ENCODE measurements around the gene OSBPL10. TPM values are rescaled to one million over a fixed set of nuclear protein-coding genes. Genes with fewer than 3 reads are reported as not detected.
"Not testable (repeated sequence)": the region's sequence is repeated elsewhere in the genome, so short reads cannot be mapped to it uniquely, and the experiment has no call there.

The OSBPL10 gene
- polyA plus RNA-seq, 3 donors: 1.0 to 4.3 (median 3.8) TPM

- WGBS, 3 donors: 68 to 79% (median 69%) methylated on average over 4 of the region's 4 CpGs
- no peak overlapping the region for H3K27ac ChIP-seq (ENCODE audit: low read depth, low read length)
These were observed 100.5 kb downstream of the OSBPL10 start for GRCh38 chr3:31880482-31881078.

- no peak overlapping the region for H3K27ac ChIP-seq (ENCODE audit: low read depth, low read length)
- WGBS, 3 donors: 76 to 89% (median 82%) methylated on average over 4 of the region's 4 CpGs
These were observed 101.0 kb downstream of the OSBPL10 start for GRCh38 chr3:31880020-31880419.

GRCh38 chr3:31879365-31879764 is 101.7 kb downstream of the OSBPL10 start:
- no peak overlapping the region for H3K27ac ChIP-seq (ENCODE audit: low read depth, low read length)
- WGBS, 3 donors: 96 to 97% (median 97%) methylated on average over 6 of the region's 6 CpGs

- no peak overlapping the region for H3K27ac ChIP-seq (ENCODE audit: low read depth, low read length)
- WGBS, 3 donors: 62 to 81% (median 63%) methylated on average over 7 of the region's 7 CpGs
These were observed 102.7 kb downstream of the OSBPL10 start for GRCh38 chr3:31878231-31878838.

DNA sequence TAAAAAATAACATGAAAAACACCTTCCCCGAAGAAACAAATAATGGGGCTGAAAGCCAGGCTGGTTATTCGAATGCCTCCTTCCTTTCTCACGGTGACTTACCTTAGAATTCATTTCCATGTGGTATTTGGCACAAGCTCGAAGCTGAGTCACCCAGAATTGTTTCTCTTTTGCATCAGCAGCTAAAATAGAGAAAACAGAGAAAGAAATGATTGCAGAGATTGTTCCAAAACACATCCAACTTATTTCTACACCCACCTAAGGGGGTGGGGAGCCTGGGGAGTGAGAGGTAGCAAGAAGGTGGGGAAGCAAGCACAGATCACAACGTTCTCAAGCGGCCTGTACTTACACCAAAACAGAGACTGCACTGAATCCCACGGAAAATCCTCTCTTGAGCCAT is 104.7 kb downstream of the OSBPL10 start:
- H3K27ac ChIP-seq (ENCODE audit: low read depth, low read length): no peak overlapping the region
- 65 to 71% (median 69%) methylated on average over 7 of the region's 7 CpGs for WGBS, 3 donors

DNA sequence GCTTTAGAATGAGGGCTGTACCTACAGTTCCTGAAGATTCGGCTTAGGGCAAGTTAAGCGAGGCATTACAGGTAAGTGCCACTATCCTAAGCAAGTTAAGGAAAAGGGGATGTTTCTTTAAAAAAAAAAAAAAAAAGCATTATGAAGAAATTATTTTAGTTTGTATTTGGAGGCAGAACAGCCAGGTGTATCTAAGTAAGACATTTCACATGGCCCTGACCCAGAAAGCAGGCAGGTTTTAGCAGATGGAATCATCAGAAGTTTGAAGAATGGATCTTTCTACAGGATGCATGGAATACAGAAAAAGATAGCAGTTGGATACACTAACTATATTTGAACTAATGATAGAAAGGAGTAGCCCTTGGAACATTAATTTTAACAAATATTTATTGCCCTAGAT is 105.6 kb downstream of the OSBPL10 start:
- WGBS, 3 donors: 82 to 98% (median 97%) methylated on average over 2 of the region's 2 CpGs
- H3K27ac ChIP-seq (ENCODE audit: low read depth, low read length): no peak overlapping the region

DNA sequence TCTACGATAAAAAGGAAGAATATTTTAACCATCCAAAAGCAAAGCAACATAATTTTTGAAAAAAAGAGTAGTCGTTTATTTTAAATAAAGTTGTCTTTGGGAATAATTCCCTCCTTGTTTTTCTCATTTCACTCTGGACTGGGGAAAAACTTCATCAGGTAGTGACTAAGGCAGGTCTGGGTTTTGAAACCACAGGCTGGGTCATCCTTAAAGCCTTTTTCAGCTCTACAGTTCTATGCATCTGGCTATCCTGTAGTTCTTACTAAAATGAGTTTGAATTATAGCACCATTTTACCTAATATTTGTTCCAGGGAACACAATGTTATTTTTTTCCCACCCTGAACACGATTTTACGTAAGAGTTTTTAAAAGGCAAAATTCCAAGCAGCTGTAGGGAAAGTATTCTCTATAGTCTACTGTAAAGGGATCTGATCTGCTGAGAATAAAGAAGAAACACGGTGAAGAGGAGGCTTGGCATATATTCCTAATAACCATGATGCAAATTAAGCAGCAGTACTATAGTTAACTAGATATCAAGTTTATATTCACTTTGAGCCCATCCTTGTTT is 107.7 kb downstream of the OSBPL10 start:
- 79 to 86% (median 83%) methylated on average over 5 of the region's 5 CpGs for WGBS, 3 donors
- no peak overlapping the region for H3K27ac ChIP-seq (ENCODE audit: low read depth, low read length)

DNA sequence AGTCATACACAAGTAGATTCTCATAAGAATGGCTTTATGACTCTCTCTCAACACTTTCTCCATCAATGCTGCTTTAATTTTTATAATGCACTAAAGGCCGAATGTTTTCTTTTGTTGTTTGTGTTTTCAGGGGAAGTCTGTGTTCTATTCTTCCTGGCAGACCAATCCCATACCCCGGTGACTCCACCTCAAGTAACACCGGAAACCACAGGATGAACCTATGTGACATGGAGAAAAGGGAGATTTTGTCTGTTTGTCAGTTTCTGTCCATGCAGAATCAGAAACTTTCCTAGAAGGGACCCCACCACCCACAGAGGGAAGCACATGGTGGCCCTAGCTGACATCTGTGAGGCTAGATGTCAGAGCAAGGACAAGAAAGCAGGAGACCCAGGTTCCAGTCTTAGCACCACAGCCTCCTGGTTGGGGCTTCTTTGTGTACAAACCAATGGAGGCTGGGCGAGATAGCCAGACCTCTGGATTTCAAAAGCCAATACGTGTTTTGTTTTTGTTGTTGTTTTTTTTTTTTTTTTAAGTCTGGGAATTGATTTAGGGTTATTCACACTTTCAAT is 109.0 kb downstream of the OSBPL10 start:
- 87 to 94% (median 89%) methylated on average over 5 of the region's 5 CpGs for WGBS, 3 donors
- no peak overlapping the region for H3K27ac ChIP-seq (ENCODE audit: low read depth, low read length)

DNA sequence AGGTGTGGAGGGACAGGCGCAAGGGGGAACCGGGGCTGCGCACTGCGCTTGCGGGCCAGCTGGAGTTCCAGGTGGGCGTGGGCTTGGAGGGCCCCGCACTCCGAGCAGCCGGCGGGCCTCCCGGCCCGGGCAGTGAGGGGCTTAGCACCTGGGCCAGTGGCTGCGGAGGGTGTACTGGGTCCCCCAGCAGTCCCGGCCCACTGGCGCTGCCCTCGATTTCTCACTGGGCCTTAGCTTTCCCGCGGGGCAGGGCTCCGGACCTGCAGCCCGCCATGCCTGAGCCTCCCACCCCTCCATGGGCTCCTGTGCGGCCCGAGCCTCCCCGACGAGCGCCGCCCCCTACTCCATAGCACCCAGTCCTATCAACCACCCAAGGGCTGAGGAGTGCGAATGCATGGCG is 111.0 kb downstream of the OSBPL10 start:
- WGBS, 3 donors: 92 to 99% (median 97%) methylated on average over 28 of the region's 28 CpGs

GRCh38 chr3:31868236-31868635 is 112.8 kb downstream of the OSBPL10 start:
- 88 to 92% (median 91%) methylated on average over 5 of the region's 5 CpGs for WGBS, 3 donors
- H3K27ac ChIP-seq (ENCODE audit: low read depth, low read length): no peak overlapping the region

More for the DNA sequence above, 111.0 kb downstream of the OSBPL10 start:
- not testable (repeated sequence) for H3K27ac ChIP-seq (ENCODE audit: low read depth, low read length)

- WGBS, 3 donors: 83 to 98% (median 84%) methylated on average over 2 of the region's 2 CpGs
- no peak overlapping the region for H3K27ac ChIP-seq (ENCODE audit: low read depth, low read length)
These were observed 118.3 kb downstream of the OSBPL10 start for GRCh38 chr3:31862666-31863279.

DNA sequence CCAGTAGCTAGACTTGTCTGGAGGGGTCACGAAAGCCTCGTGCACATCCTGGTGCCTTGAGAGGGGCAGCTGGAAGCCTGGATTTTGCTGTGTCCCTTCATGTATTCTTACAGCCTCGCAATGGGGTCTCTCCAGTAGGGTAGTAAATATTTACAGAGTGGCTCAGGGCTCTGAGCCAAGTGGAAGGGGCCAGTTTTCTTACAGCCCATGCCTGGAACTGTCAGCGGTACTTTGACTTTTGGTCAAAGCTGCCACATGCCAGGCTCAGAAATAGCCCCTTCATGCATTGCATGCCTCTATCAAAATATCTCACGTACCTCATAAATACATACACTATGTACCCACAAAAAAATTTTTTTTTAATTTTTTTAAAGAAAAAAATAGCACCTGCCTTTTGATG is 119.2 kb downstream of the OSBPL10 start:
- no peak overlapping the region for H3K27ac ChIP-seq (ENCODE audit: low read depth, low read length)
- 76 to 97% (median 94%) methylated on average over 5 of the region's 5 CpGs for WGBS, 3 donors

GRCh38 chr3:31860642-31861041 is 120.4 kb downstream of the OSBPL10 start:
- WGBS, 3 donors: 94 to 95% (median 95%) methylated on average over 4 of the region's 4 CpGs
- not testable (repeated sequence) for H3K27ac ChIP-seq (ENCODE audit: low read depth, low read length)

- 86 to 97% (median 96%) methylated on average over 6 of the region's 6 CpGs for WGBS, 3 donors
- H3K27ac ChIP-seq (ENCODE audit: low read depth, low read length): no peak overlapping the region
These were observed 121.8 kb downstream of the OSBPL10 start for GRCh38 chr3:31859245-31859644.

GRCh38 chr3:31858439-31858838 is 122.6 kb downstream of the OSBPL10 start:
- WGBS, 3 donors: 82 to 93% (median 91%) methylated on average over 3 of the region's 3 CpGs
- no peak overlapping the region for H3K27ac ChIP-seq (ENCODE audit: low read depth, low read length)

- no peak overlapping the region for H3K27ac ChIP-seq (ENCODE audit: low read depth, low read length)
- 40 to 56% (median 50%) methylated on average over 3 of the region's 3 CpGs for WGBS, 3 donors
These were observed 127.5 kb downstream of the OSBPL10 start for GRCh38 chr3:31853580-31853979.

DNA sequence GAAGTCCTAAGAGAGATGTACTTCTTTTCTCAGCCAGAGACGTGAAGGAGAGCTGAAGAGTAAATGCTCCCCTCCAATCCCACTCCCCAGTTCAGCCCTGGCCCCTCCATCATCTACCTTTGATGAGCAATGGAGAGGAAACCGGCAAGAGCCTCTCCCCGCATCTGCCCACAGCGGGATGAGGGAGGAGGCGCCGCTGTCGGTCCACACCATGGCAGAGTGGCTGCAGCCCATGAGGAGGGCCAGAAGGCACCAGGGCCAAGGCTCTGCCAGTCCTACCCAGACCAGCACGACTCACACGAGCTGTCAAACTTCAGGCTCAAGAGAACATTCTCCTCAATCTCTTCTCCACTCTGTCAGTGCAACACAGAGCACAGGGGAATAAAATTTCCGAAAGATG is 129.8 kb downstream of the OSBPL10 start:
- no peak overlapping the region for H3K27ac ChIP-seq (ENCODE audit: low read depth, low read length)
- WGBS, 3 donors: 78 to 86% (median 79%) methylated on average over 10 of the region's 10 CpGs

DNA sequence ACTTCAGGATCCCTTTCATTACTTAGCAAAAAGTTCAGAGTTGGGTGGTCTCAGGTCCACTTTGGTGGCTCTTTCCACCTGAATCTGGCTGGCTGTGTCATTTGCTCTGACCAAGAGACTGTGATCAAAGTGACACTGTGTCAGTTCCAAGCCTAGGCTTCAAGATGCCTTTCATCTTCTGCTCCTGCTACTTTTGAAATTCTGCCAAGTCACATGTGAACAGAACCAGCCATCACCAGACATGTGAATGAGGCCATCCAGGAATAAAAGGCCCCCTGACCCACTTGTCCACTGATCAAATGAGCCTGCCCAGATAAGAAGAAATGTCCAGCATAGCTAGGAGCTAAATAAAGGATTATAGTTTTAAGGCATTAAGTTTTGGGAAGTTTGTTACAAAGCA is 132.2 kb downstream of the OSBPL10 start:
- no peak overlapping the region for H3K27ac ChIP-seq (ENCODE audit: low read depth, low read length)

DNA sequence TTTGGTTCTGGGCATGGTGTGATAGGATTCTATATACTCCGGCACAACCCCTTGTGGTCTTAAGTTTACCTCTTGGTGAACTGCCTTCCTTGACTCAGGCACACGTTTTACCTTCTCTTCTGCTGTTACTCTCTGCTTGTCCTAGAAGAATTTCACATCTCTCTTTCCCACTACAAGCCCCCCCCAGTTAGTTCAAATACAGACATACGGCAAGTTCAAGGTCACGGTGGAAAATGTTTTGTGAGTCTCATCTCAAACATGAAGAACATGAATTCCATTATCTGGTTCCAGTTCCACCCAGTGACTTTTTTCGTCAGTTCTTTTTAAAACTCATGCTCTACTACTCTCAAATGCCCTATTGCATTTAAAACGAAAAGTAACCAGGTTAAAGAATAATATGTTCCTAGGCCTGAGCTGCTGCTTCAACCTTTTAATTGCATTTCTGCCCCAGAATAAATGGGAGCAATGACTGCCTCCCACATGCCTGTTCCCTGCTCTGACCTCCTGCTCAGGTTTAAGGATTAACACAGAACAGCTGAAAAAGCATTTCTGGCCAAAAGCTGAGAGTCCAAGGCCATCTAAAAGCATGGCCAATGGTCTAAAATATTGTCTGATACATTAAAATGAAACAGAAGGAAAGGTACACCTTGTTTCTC is 132.8 kb downstream of the OSBPL10 start:
- 56 to 95% (median 92%) methylated on average over 6 of the region's 6 CpGs for WGBS, 3 donors

More for the DNA sequence above, 132.8 kb downstream of the OSBPL10 start:
- H3K27ac ChIP-seq (ENCODE audit: low read depth, low read length): no peak overlapping the region
